NCI-H1048 (cell line): ENCODE data around the gene UST.

Experiments
- DNase-seq: peaks from one replicate; lab custom pipeline; 2025; lab: John Stamatoyannopoulos, UW

The UST gene

DNA sequence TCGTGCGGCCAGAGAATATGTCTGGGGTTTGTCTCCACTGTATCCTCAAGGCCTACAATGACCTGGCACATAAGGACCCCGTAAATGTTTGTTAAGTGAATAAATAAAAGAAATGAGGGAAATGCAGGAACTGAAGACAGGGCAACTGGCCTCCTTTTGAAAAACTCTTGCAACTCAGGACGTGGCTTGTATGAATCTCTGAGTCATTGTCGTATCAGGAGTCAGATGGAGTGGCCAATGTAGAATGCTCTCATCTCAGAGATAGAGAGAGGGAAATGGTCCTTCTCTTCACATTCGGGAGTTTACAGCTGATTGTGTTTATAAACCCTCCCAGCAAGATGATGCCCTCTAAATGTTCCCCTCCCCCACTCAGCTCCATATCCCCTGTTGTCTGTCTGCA, 57.1 kb downstream of the UST start:
- no peak for DNase-seq

DNA sequence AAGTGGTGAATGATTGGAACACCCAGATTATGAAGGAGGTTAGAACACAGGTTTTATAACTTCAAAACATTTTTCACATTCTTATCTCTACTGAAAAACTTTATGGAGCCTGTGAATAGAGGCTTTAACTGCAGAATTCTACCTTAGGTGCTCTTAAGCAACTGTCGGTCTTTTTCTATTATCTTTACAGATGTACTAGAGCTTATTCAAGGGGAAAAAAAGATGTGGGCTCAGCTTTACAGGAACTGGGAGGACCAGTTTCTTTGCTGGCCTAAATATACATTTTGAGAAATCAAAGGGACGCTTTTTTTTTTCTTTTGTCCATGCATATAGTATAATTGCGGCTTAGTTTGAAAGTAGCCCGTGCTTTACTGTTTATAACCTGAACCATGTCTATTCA, 58.9 kb downstream of the UST start:
- DNase-seq: no peak

DNA sequence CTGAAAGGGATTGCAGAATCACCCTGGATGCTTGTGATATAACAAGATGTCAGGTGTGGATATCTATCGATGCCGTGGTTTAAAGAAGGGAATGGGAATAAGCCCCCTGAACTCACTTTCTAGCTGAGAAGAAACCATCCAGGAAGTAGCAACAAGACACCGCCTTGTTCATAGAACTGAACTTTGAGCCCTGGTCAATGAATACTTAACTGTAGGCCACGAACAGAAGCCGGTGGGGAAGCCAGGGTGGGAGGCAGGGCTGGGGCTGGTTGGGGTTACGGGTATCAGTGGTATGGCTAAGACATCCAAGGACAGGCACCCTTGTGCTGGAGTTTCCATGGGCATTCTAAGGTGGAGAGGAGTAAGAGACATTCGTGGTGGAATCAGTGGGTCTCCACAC, 61.0 kb downstream of the UST start:
- no peak for DNase-seq

DNA sequence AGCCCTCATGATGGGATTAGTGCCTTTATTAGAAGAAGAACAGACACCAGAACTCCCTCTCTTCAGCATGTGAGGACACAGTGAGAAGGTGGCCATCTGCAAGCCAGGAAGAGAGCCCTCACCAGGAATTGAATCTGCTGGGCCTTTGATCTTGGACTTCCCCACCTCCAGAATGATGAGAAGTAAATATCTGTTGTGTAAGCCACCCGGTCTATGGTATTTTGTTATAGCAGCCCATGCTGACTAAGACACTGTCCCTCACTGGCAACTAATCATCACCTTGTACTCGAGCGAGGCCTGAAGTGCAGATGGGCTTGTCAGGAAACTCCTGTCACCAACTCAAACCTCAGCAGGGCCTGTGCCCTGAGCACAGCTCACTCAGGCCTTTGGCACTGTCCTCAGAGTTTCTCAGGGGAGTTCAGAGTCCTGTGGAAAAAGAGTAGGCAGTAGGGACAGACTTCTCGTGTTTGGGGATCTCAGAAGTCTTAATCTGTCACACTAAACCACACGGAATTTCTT, 62.0 kb downstream of the UST start:
- DNase-seq: no peak

DNA sequence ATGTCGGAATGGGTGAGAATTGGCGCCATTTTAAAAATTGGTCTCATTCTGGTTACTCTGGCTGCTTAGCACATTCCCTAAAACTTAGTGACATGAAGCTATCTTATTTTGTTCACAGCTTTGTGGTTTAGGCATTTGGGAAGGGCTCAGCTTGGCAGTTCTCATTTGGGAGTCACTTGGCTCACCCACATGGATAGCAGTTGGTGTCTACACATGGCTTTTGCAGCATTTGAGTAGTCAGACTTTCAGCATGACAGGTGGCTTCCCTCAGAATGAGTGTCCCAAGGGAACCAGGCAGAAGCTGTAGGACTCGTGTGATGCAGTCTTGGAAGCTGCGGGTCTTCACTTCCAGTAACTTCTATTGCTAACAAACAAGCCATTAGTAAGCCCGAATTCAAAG, 64.6 kb downstream of the UST start:
- DNase-seq: no peak

DNA sequence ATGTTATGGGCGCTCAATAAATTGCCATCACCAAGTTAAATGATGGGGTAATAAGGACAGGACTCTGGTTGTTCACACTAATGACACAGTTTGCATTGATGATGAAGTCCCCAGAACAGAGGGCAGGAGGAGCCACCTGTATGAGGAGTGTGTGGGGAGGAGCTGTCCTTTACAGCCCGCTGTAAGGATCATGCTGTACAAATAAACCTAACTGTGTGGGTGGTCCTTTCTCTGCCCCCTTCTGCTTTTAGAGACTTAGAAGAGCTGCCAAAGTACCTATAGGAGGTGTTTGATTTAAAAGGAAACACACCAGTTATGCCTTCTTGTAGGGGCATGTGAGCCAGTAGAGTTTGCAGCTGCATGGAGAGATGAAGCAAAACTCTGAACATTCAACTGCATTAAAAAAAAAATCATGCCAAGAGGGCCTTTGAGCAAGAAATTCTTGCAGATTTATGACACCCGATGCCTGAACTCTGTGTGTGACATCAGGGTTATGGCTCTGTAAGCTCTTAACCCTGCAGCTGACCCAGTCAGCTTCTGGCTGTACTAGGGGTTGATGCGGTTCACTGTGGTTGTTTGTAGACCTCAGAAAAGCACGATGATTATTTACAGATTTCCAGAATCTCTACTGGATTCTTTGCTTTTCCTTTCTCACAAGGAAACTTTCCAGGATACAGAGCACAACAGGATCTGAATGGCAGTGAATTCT, 67.4 kb downstream of the UST start:
- DNase-seq: no peak

DNA sequence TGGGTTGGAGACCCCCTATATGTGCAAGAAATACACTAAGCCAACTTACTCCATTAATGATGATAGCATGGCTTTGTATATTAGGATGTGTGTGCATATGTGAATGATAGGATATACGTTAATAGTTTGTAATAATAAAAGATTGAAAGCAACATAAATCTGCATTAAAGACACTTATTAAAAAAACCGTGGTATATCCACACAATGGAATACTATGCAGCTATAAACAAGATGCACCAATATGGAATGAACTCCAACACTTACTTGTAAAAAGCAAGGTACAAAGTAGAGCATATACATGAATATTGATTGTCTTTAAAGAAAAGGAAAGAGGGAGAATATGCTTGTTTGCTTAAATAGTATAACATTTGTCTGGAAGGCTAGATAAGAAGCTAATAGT, 68.0 kb downstream of the UST start:
- no peak for DNase-seq

DNA sequence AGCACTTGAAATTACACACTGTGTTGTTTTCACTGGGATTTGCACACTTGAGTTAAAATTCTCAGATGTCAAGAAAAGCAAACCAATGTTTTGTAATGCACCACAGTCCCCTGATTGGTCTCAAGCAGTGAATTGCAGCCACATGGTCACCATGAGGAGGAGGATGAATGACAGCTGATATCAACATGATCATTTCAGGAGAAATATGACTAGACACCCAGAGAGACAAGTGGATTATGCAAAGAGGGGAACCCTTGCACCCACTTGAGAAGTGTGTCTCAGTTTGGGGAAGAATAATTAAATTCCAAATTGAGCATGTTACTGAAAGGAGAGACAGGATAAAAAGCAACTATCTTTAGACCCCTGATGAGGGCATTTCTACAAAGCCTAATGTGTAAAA, 69.3 kb downstream of the UST start:
- DNase-seq: no peak

DNA sequence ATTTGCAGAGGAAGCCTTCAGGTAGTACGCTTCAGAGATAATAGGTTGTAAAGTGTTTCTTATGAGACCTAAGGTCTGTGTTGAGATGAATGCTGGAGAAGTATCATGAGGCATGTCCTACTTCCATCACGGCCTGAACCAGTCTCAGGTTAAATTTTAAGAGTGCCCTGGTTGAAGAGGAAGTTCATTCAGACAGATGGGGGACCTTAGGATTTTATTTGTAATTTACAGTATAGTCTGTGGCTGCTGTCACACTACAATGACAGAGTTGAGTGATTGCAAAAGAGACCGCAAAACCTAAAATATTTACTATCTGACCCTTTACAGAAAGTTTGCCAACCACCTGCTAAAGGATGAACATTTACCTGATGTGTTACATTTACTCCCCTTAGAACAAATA, 70.9 kb downstream of the UST start:
- no peak for DNase-seq

DNA sequence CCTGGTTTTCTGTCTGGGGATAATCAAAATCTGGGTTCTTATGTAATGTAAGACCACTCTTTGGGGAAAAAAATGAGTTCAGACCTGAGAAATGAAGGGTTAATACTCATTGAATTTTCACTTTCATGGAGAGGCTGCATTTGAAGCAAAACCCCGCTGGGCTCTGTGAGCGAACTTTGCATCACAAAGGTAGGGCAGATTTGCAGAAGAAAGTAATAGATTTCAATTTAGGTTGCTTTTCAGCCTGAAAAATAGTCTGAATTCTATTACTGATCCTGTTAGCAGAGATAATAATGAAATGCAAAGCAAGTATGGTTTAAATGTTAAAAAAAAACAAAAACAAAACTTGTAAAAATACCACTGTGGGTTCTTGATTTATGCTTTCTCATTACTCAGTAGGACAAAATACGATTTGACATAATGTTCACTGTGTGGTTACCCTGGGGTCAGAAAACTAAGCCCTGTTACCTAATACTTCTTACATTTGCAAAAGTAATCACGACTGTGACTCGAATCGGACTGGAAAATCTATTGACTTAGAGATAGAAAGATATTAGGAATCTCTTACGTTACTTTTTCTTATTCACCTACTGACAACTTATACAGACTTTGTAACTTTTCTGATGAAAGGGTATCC, 72.2 kb downstream of the UST start:
- no peak for DNase-seq

DNA sequence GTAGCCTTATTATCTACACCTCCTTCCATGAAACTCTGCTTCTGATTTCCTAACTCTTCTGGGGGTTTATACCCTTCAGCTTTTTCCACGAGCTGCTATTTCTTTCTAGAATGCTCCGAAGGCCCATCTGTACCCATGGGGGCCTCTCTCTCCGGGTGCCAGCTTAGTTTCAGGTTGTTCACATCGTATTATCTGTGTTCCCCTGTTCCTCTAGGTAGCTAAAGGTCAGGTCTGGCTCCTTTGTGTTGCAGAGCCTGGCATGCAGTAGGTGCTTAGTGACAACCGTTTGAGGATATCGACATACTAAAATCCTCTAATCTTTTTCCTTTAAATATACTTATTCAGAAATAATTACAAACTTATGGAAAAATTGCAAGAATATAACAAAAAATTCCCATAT, 73.0 kb downstream of the UST start:
- no peak for DNase-seq

DNA sequence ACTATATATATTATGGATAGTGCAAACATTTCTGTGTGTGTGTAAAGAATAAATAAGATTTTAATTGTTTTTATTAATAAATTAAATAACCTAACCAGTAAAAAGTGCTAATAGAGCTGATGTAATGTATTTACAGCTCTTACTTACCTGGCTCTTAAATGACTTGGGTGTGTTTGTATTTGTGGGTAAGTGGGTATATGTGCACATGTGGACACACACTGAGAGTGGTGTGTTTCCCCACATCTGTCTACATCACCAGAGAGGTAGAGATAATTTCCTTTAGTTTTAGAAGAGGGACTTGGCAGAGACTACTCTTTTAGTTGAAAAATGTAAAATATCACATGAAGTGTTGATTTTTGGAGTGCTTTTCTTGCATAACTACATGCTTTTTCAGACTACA, 76.0 kb downstream of the UST start:
- DNase-seq: no peak

DNA sequence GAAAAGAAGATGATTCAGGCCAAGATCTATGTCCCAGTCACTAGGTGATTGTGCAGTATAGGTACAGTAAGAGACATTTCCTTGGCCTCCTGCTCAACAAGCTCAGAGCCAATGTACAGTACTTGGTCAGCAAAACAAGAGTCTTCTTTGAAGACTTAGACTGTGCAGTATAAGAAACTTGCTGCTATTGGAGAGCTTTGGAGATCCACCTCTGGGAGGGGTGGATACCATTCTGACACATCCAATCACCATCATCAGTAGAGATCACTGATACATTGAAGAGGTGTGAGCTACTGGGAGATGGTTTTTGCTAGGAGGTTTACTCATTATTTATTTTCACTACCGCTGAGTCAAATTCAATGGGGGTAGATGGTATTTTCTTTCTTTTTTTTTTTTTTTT, 77.5 kb downstream of the UST start:
- no peak for DNase-seq

DNA sequence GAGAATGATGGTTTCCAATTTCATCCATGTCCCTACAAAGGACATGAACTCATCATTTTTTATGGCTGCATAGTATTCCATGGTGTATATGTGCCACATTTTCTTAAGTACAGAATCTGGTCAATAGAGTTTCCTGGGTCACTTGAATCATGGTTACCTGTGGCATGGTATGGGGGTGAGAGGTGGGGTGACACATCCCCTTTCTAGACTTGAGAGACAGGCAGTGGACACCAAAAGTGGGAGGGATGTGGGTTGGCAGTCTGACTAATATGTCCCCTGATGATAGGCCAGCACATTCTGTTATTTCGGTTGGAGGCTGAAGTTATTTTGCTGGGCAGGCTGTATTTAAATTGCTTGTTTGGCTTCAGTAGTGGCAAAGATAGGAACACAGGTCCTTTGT, 78.1 kb downstream of the UST start:
- DNase-seq: no peak

DNA sequence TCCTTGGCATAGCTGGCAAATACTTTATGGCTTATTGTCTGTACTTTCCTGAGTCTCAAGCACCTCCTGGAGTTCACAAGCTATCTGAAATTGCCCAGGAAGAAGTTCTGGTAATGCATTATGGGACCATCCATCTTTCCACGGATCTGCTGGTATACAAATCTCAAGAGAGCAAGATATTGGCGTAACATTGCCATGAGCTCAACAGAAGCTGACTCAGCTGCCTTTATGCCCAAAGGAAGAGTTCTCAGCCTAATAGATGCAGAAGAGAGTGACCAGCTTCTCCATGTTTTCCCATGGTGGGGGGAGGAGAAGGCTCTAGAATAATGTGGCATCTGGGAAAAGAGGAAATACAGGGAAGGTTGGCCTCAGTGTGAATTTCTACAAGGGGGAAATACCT, 78.7 kb downstream of the UST start:
- DNase-seq: no peak

DNA sequence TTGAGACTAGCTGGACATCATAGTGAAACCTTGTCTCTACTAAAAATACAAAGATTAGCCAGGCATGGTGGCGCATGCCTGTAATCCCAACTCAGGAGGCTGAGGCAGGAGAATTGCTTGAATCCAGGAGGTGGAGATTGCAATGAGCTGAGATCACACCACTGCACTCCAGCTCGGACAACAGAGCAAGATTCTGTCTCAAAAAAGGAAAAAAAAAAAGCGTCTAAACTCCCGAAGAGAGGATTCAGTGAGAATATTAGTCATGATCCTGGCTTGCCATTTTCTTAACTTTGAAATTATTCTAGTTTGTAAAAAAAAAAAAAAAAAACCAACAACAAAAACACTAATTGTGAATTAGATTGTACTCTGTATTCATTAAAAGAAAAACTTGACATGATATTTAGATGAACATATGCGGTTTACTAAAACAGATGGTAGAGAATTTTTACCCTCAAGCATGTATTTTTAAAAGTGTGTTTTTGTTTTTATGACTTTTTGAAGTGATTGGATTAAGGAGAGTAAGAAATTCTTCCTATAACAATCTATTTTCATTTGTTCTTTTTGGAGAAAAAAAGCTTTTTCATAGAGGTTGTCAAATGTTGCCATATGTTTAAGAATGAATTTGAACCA, 80.7 kb downstream of the UST start:
- no peak for DNase-seq

DNA sequence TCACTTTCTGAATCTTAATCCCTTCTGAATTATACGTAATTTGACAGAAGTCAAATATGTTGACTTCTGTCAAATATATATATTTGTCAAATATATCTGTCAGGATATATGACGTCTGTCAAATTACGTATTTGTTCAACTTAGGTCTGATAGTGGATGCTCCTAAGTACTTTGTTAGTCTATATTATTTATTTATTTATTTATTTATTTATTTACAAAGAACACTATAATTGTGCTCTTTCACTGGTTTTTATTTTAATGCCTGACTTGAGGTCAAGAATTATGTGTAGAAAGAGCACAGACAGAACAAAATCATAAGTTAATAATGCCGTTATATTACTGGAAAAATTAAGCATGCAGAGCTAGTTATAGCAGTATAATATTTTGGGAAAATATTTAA, 81.2 kb downstream of the UST start:
- DNase-seq: no peak

DNA sequence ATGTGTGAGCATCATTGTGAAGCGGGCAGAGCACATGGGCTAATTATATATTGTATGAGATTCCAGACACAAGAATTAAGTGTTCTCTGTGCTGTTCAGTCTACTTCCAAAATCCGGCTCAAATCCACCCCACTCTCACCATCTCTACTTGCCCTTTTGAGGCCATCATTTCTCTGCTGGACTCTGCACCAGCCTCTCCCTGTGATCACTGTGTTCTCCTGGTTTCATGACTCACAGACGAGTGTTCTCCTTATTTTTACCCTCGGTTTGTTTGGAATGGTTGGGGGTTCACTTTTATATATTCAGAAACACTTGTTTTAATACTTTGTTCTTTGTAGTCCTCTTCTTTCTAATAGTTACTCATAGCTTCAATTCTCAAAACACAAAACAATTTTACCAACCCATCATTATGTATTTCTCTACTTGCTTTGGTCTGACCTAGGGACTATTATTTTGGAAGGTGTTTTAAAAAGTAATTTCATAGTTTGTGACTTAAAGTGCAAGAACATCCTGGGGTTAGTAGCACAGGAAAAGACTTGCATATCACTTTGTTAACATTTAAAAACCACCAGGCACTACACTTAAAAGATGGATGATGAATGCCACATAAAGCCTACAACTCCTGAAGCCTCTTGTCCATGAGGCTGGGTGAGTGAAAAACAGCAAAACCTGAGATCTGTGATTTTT, 82.7 kb downstream of the UST start:
- DNase-seq: no peak

DNA sequence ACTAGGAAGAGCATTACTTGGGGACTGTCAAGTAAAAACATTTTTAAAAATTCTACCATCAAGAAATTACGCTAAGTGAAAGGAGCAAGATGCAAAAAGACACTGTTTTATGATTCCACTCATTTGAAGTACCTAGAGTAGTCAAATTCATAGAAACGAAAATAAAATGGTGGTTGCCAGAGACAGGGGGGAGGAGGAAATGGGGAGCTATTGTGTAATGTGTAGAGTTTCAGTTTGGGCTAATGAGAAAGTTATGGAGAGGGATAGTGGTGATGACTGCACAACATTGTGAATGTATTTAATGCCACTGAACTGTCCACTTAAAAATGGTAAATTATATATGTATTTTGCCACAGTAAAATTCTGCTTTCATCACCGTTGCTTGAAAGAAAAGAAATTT, 83.8 kb downstream of the UST start:
- no peak for DNase-seq

DNA sequence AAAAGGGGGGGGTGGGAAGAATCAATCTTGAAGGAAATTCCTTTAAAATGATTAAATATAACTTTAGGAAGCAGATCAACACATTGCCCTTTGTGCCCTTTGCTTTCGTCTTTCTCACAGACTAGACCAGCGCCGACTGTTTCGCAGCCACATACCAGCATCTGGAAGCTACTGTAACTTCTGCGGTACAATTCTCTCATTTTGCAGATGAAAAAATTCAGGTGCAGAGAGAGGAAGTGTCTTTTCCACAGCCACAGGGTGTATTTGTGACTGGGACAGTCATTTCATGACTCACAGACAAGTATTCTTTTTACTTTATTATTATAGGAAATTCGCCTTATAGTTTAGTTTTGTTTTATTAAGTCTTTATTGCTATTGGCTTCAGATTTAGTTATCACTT, 84.2 kb downstream of the UST start:
- DNase-seq: no peak

DNA sequence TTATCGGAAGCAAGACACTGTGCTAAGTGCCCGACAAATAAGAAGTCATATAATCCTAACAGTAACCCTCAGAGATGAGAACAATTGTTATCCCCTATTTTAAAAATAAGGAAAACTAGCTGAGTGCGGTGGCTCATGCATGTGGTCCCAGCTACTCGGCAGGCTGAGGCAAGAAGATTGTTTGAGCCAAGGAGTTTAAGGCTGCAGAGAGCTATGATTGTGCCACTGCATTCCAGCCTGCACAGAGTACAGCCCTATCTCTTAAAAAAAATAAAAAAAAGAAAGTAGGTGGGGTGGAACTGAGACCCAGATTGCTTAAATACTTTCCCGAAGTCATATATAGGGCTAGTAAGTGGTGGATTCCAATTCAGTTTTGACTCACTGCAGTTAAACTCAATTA, 84.7 kb downstream of the UST start:
- no peak for DNase-seq

DNA sequence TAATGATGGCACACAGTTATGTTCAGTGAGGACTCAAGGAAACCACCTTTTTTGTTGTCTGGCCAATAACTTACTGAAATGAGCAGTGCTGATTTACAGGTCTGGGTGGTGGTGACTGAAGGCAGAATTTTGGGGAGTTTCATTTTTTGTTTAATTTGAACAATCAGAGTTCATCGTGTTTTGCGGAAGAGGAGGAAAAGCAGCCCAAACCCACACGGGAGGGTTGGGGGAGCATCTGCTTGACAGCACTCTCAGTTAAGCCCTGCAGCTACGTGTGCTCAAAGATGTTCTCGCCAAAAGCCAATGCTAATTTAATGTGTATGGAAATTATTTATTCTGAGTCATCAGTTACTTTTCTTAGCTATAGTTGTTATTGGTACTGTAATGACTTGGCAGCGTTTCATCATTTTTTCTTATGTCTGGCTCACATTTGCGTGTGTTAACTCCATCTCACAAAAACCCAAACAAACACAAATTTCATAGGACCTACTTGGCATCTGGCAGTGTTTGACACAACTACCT, 89.2 kb downstream of the UST start:
- DNase-seq: peak; percentile 49

DNA sequence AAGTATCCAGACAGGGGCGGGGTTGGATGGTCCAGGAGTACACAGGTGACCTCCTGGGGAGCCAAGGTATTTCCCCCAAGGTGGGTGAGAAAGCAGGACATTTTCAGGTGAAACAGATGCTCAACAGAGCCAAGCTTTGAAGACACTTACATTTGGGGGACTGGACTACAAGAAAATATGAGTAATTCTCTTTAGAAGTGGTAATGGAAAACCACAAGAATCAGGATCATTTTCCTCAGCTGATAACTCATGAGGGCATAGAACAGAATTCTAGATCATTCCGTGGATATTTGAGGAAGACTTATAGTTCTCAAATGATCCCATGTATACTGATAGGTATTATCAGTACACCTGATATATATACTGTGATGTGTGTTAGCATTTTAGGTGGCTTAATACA, 89.9 kb downstream of the UST start:
- no peak for DNase-seq
